Ovary (tissue), 9 donors: ENCODE measurements around the gene GON7. TPM values are rescaled to one million over a fixed set of nuclear protein-coding genes. Genes with fewer than 3 reads are reported as not detected.
"Not testable (repeated sequence)": the region's sequence is repeated elsewhere in the genome, so short reads cannot be mapped to it uniquely, and the experiment has no call there.

Source experiments
- DNase-seq, 5 donors: peaks; one replicate each; pipeline ENCODE4 v3.0.0-alpha.2; 2019 to 2020
- H3K27ac ChIP-seq, 2 donors: fragments of 200-600 bp; one replicate each; pipeline versions ENCODE4 v1.5.1 to v1.8.0; 2019 to 2022
- H3K27me3 ChIP-seq: fragments of 200-600 bp; one replicate; pipeline ENCODE4 v1.8.0; 2022
- H3K36me3 ChIP-seq: fragments of 200-600 bp; sonication (generic); one replicate; pipeline ENCODE4 v1.5.1; 2019
- H3K4me1 ChIP-seq: one replicate; pipeline ENCODE4 v1.8.1; 2013; ENCODE audit warnings: mild to moderate bottlenecking, moderate library complexity; ENCODE audit not compliant: insufficient read depth
- H3K4me3 ChIP-seq: fragments of 200-600 bp; sonication (generic); one replicate; pipeline ENCODE4 v1.5.1; 2017
- H3K9me3 ChIP-seq, 2 donors: fragments of 200-600 bp in 1 of 2; sonication (generic) in 1 of 2; one replicate each; pipeline versions ENCODE4 v1.5.1 to v1.8.1; 2013 to 2019; ENCODE audit warnings: mild to moderate bottlenecking in 1 of 2, moderate library complexity in 1 of 2
- CTCF ChIP-seq, 3 donors: fragments of 450-650 bp in 2 of 3; fragments of 200-600 bp in 1 of 3; IDR thresholded peaks; one replicate each; pipeline versions ENCODE4 v1.5.1 to v1.8.0; 2016 to 2022; ENCODE audit warnings: antibody characterized with exemption in 3 of 3, mild to moderate bottlenecking in 1 of 3
- EP300 ChIP-seq: sonication (generic); formaldehyde crosslinking; IDR thresholded peaks from one replicate; pipeline ENCODE4 v1.6.1; 2017; ENCODE audit warnings: antibody characterized with exemption
- POLR2A ChIP-seq: fragments of 450-650 bp; IDR thresholded peaks from one replicate; pipeline ENCODE4 v1.6.1; 2017; ENCODE audit warnings: antibody characterized with exemption, mild to moderate bottlenecking, moderate library complexity
- WGBS, 3 donors: extraction: QIAGEN DNeasy Blood & Tissue Kit in 1 of 3; methylation state at CpG; one replicate each; pipeline versions ENCODE4 v1.1.5 to v1.1.7; 2013 to 2017; 5-methylcytosine and 5-hydroxymethylcytosine counted together
- intact Hi-C, 4 donors: fragments of 100-400 bp; cut with DNase I; formaldehyde crosslinking; loops; one replicate each; pipeline versions ENCODE4 v1.11.0 to v1.15.1; 2022 to 2023
- polyA plus RNA-seq, 2 donors: library from polyadenylated mRNA; stranded (reverse); fragments of 200-250 nt in 1 of 2; fragments of 350-450 nt in 1 of 2; fragmentation: Illumina TruSeq in 1 of 2; extraction: RNeasy Lipid Tissue Mini Kit (QIAGEN cat#74804) in 1 of 2; gene quantifications; one replicate each; pipeline ENCODE4 v1.2.3, GENCODE V29; 2013 to 2014
- total RNA-seq, 7 donors: library from RNA; depleted of rRNA in 2 of 7; stranded (reverse); fragments of >200 nt in 2 of 7; fragmentation: NEBNext Ultra II Directional in 3 of 7; extraction: Animal tissue kit (Norgen Biotek cat#: 25700) in 3 of 7; gene quantifications; one replicate each; pipeline versions ENCODE4 v1.1.0 to v1.2.4, GENCODE V29; 2016 to 2023
- donor health status: DM: no; HTN: no; CAD: no; lungs with moderate emphysema.
- donor health status: DM: no; HTN: no; CAD: no.
- donor health status: Bipolar disorder and iron deficiency.
- donor health status: DM: yes; HTN: yes; CAD: no.
- donor health status: DM: no; HTN: no; CAD: no.
- donor health status: DM: yes; HTN: yes; CAD: no.

Gene GON7
- total and polyA plus RNA-seq, 9 donors = 6.5 to 26.0 (median 8.3) TPM

- 88 to 92% (median 91%) methylated on average over 3 of the region's 3 CpGs for WGBS, 3 donors
- intact Hi-C loops = no loop called here
- Histone ChIP-seq H3K4me1 (no peaks in the 10 kb centered on the region), H3K9me3 (no peaks in the 10 kb centered on the region), H3K4me3 (no peak overlapping the region), H3K27me3 (no peaks in the 10 kb centered on the region), H3K27ac (no peak overlapping the region), H3K36me3 (no peaks in the 10 kb centered on the region)
- TF ChIP-seq POLR2A (no peak), EP300 (no peak), CTCF (IDR thresholded peaks at IDR 0.05) (no peak)
- no peak for DNase-seq
These were observed 33.8 kb upstream of the GON7 start for GRCh38 chr14:93240678-93241000.

GRCh38 chr14:93239869-93240677, 33.2 kb upstream of the GON7 start:
- 93 to 94% (median 94%) methylated on average over 25 of the region's 25 CpGs for WGBS, 3 donors

GRCh38 chr14:93234798-93235197, 27.9 kb upstream of the GON7 start:
- peaks cover 4% of the 10 kb centered on the region for H3K4me1 ChIP-seq
- WGBS, 3 donors = 32 to 48% (median 43%) methylated on average over 10 of the region's 10 CpGs
- no peak overlapping the region for H3K27ac ChIP-seq
- H3K4me3 ChIP-seq = no peak overlapping the region
- no peaks in the 10 kb centered on the region for H3K9me3 ChIP-seq
- intact Hi-C loops = no loop called here
- no peaks in the 10 kb centered on the region for H3K36me3 ChIP-seq
- TF ChIP-seq POLR2A (no peak), CTCF (IDR thresholded peaks at IDR 0.05) (no peak), EP300 (no peak)
- H3K27me3 ChIP-seq = no peaks in the 10 kb centered on the region
- no peak for DNase-seq

More at GRCh38 chr14:93239869-93240677, 33.2 kb upstream of the GON7 start:
- intact Hi-C loops = no loop called here
- H3K27ac ChIP-seq = no peak overlapping the region
- no peak overlapping the region for H3K4me3 ChIP-seq
- DNase-seq = no peak
- H3K9me3 ChIP-seq = no peaks in the 10 kb centered on the region
- H3K4me1 ChIP-seq = no peaks in the 10 kb centered on the region
- no peaks in the 10 kb centered on the region for H3K27me3 ChIP-seq
- TF ChIP-seq EP300 = no peak
- TF ChIP-seq POLR2A = no peak
- no peak for TF ChIP-seq CTCF (IDR thresholded peaks at IDR 0.05)
- no peaks in the 10 kb centered on the region for H3K36me3 ChIP-seq

GRCh38 chr14:93233078-93233477, 26.2 kb upstream of the GON7 start:
- H3K27me3 ChIP-seq, H3K9me3 ChIP-seq, H3K4me3 ChIP-seq, H3K36me3 ChIP-seq, H3K27ac ChIP-seq, DNase-seq, intact Hi-C loops, H3K4me1 ChIP-seq: not testable (repeated sequence)
- 90 to 92% (median 90%) methylated on average over 5 of the region's 5 CpGs for WGBS, 3 donors

- Histone ChIP-seq H3K9me3 (no peaks in the 10 kb centered on the region), H3K27me3 (no peaks in the 10 kb centered on the region), H3K4me1 (peaks cover 4% of the 10 kb centered on the region), H3K36me3 (no peaks in the 10 kb centered on the region), H3K27ac (no peak overlapping the region), H3K4me3 (no peak overlapping the region)
- 67 to 73% (median 69%) methylated on average over 17 of the region's 17 CpGs for WGBS, 3 donors
- TF ChIP-seq POLR2A (no peak), CTCF (IDR thresholded peaks at IDR 0.05) (no peak), EP300 (no peak)
- DNase-seq = no peak
- intact Hi-C loops = no loop called here
These were observed 25.3 kb upstream of the GON7 start for GRCh38 chr14:93232159-93232558.
